Measurements from ENCODE around the gene VTA1. TPM values are rescaled to one million over a fixed set of nuclear protein-coding genes. Genes with fewer than 3 reads are reported as not detected.

The VTA1 gene
- total RNA-seq, 1 donor from 2014 or later = 33.2 TPM

GRCh38 chr6:142251930-142252445 lies 104.9 kb downstream of the VTA1 start:
- Histone ChIP-seq H3K9me3 (replicated peaks) (no peaks in the 10 kb centered on the region), H3K4me3 (no peak overlapping the region), H3K36me3 (no peaks in the 10 kb centered on the region), H3K4me1 (no peaks in the 10 kb centered on the region), H3K27me3 (ENCODE audit: low read depth) (no peaks in the 10 kb centered on the region), H3K27ac (replicated peaks) (no peak overlapping the region)
- intact Hi-C loops (cut with micrococcal nuclease) = no loop called here
- no peak for DNase-seq
- no peak for TF ChIP-seq CTCF (IDR thresholded peaks at IDR 0.05; ENCODE audit: borderline replicate concordance)

- intact Hi-C loops (cut with micrococcal nuclease) = no loop called here
- Histone ChIP-seq H3K9me3 (replicated peaks) (no peaks in the 10 kb centered on the region), H3K4me1 (no peaks in the 10 kb centered on the region), H3K4me3 (no peak overlapping the region), H3K27me3 (ENCODE audit: low read depth) (no peaks in the 10 kb centered on the region), H3K27ac (replicated peaks) (no peak overlapping the region), H3K36me3 (no peaks in the 10 kb centered on the region)
- DNase-seq = no peak
- no peak for TF ChIP-seq CTCF (IDR thresholded peaks at IDR 0.05; ENCODE audit: borderline replicate concordance)
These were observed 107.5 kb downstream of the VTA1 start for GRCh38 chr6:142254513-142254912.

GRCh38 chr6:142255785-142256184 lies 108.7 kb downstream of the VTA1 start:
- no peaks in the 10 kb centered on the region for H3K36me3 ChIP-seq
- intact Hi-C loops (cut with micrococcal nuclease) = no loop called here
- no peak overlapping the region for H3K4me3 ChIP-seq
- no peak overlapping the region for H3K27ac ChIP-seq (replicated peaks)
- no peaks in the 10 kb centered on the region for H3K27me3 ChIP-seq (ENCODE audit: low read depth)
- no peaks in the 10 kb centered on the region for H3K4me1 ChIP-seq
- TF ChIP-seq CTCF (IDR thresholded peaks at IDR 0.05; ENCODE audit: borderline replicate concordance) = no peak
- no peak for DNase-seq
- no peaks in the 10 kb centered on the region for H3K9me3 ChIP-seq (replicated peaks)

GRCh38 chr6:142258305-142258704 lies 111.2 kb downstream of the VTA1 start:
- no peak for TF ChIP-seq CTCF (IDR thresholded peaks at IDR 0.05; ENCODE audit: borderline replicate concordance)
- no peak overlapping the region for H3K27ac ChIP-seq (replicated peaks)
- no peaks in the 10 kb centered on the region for H3K9me3 ChIP-seq (replicated peaks)
- H3K36me3 ChIP-seq = no peaks in the 10 kb centered on the region
- no peaks in the 10 kb centered on the region for H3K27me3 ChIP-seq (ENCODE audit: low read depth)
- no peaks in the 10 kb centered on the region for H3K4me1 ChIP-seq
- no peak overlapping the region for H3K4me3 ChIP-seq
- no peak for DNase-seq
- intact Hi-C loops (cut with micrococcal nuclease) = no loop called here

- DNase-seq = no peak
- intact Hi-C loops (cut with micrococcal nuclease) = no loop called here
These were observed 111.7 kb downstream of the VTA1 start for GRCh38 chr6:142258757-142259156.

More at GRCh38 chr6:142258757-142259156, 111.7 kb downstream of the VTA1 start:
- TF ChIP-seq CTCF (IDR thresholded peaks at IDR 0.05; ENCODE audit: borderline replicate concordance) = no peak
- Histone ChIP-seq H3K36me3 (no peaks in the 10 kb centered on the region), H3K4me1 (no peaks in the 10 kb centered on the region), H3K4me3 (no peak overlapping the region), H3K27me3 (ENCODE audit: low read depth) (no peaks in the 10 kb centered on the region), H3K27ac (replicated peaks) (no peak overlapping the region), H3K9me3 (replicated peaks) (no peaks in the 10 kb centered on the region)
